Measurements from ENCODE around the gene BATF3.
A peak's percentile ranks its signal among the peaks of the same experiment; 100 is the strongest.

Gene BATF3

GRCh38 chr1:212703991-212704564 lies 4.4 kb upstream of the BATF3 start:
- no peak for DNase-seq (ENCODE audit: low spot score)

GRCh38 chr1:212702672-212703071 lies 3.0 kb upstream of the BATF3 start:
- no peak for DNase-seq (ENCODE audit: low spot score)

GRCh38 chr1:212701910-212702309 lies 2.3 kb upstream of the BATF3 start:
- peak; percentile 23 for DNase-seq (ENCODE audit: low spot score)

GRCh38 chr1:212700892-212701819 lies 1.5 kb upstream of the BATF3 start:
- peak; percentile 30 for DNase-seq (ENCODE audit: low spot score)

- DNase-seq (ENCODE audit: low spot score): peak; percentile 32
Measured at GRCh38 chr1:212700223-212700891, 717 bp upstream of the BATF3 start.

GRCh38 chr1:212699104-212699624 lies 476 bp downstream of the BATF3 start:
- peak; percentile 49 for DNase-seq (ENCODE audit: low spot score)

- DNase-seq (ENCODE audit: low spot score): no peak
Measured at GRCh38 chr1:212698467-212699103, 1.1 kb downstream of the BATF3 start.

- DNase-seq (ENCODE audit: low spot score): no peak
Measured at GRCh38 chr1:212696721-212697331, 2.8 kb downstream of the BATF3 start.

GRCh38 chr1:212692774-212693644 lies 6.6 kb downstream of the BATF3 start:
- no peak for DNase-seq (ENCODE audit: low spot score)

- DNase-seq (ENCODE audit: low spot score): no peak
Measured at GRCh38 chr1:212691561-212692071, 8.0 kb downstream of the BATF3 start.

GRCh38 chr1:212690816-212691403 lies 8.7 kb downstream of the BATF3 start:
- no peak for DNase-seq (ENCODE audit: low spot score)

- no peak for DNase-seq (ENCODE audit: low spot score)
Measured at GRCh38 chr1:212689758-212690529, 9.7 kb downstream of the BATF3 start.

GRCh38 chr1:212689196-212689725 lies 10.4 kb downstream of the BATF3 start:
- DNase-seq (ENCODE audit: low spot score): no peak

GRCh38 chr1:212688341-212689047 lies 11.1 kb downstream of the BATF3 start:
- DNase-seq (ENCODE audit: low spot score): no peak

GRCh38 chr1:212687811-212688210 lies 11.8 kb downstream of the BATF3 start:
- DNase-seq (ENCODE audit: low spot score): no peak

- no peak for DNase-seq (ENCODE audit: low spot score)
Measured at GRCh38 chr1:212686591-212686990, 13.0 kb downstream of the BATF3 start.

- no peak for DNase-seq (ENCODE audit: low spot score)
Measured at GRCh38 chr1:212686069-212686468, 13.6 kb downstream of the BATF3 start.

GRCh38 chr1:212685429-212685828 lies 14.2 kb downstream of the BATF3 start:
- DNase-seq (ENCODE audit: low spot score): no peak
